GM12873 (cell line): ENCODE data around the gene SAG.

Experiments
- TF ChIP-seq, protein P1 (sequence below): IDR thresholded peaks from 2 replicates; pipeline ENCODE4 v1.5.1; 2012; ENCODE audit warnings: low read depth, mild to moderate bottlenecking, moderate library complexity, low read length, control low read depth; ENCODE audit not compliant: insufficient read depth; ENCODE audit errors: missing control alignments

SAG gene

DNA sequence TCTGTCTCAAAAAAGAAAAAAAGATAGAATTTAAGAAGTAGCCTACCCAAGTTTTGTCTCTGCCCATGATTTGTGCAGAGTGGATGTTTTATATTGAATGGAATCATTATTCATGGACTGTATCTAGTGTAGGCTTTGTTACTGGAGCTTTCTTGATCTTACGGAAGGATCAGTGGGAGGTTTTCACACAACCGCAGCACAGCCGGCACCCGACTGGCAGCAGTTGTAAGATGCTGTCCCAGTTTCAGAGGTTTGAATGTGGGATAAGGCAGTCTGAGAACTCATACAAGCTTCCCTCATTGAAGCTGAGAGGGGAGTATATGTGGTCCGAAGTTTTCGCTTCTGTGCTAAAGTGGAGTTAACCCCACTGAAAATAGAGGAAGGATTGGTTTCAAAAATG lies 19.7 kb upstream of the SAG start:
- TF ChIP-seq, protein P1, sequence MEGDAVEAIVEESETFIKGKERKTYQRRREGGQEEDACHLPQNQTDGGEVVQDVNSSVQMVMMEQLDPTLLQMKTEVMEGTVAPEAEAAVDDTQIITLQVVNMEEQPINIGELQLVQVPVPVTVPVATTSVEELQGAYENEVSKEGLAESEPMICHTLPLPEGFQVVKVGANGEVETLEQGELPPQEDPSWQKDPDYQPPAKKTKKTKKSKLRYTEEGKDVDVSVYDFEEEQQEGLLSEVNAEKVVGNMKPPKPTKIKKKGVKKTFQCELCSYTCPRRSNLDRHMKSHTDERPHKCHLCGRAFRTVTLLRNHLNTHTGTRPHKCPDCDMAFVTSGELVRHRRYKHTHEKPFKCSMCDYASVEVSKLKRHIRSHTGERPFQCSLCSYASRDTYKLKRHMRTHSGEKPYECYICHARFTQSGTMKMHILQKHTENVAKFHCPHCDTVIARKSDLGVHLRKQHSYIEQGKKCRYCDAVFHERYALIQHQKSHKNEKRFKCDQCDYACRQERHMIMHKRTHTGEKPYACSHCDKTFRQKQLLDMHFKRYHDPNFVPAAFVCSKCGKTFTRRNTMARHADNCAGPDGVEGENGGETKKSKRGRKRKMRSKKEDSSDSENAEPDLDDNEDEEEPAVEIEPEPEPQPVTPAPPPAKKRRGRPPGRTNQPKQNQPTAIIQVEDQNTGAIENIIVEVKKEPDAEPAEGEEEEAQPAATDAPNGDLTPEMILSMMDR: no peak

DNA sequence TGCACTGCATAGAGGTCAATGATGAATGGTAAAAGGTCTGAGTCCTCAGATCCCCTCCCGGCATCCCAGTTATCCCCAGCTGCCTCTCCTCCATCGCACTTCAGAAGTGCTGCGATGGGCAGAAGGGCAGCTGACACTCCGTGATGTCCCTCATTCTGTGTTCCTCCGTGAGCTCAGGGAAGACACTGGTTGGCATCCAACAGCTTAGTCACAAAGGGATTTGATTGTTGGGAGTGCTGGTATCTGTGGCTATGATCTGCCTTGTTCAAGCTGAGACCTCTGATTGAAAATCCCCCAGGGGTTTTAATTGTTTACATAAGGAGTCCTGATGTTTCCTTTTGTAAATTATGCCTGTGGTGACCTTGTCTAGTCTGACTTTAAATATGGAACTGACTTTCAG lies 19.0 kb upstream of the SAG start:
- TF ChIP-seq, protein P1: no peak

DNA sequence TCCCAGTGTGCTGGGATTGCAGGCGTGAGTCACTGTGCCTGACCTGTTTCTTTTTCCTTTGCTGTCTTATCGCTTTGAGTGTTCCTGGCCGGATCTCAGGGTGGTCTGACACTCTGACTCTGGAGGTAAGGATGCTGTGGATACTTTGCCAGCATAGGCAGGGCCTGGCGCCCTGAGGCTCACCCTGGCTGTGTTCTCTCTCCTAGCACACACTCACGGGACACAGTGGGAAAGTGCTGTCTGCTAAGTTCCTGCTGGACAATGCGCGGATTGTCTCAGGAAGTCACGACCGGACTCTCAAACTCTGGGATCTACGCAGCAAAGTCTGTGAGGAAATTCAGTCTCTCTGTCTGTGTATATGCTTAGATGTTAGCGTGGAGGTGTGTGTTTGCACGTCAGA lies 18.0 kb upstream of the SAG start:
- TF ChIP-seq, protein P1: no peak

DNA sequence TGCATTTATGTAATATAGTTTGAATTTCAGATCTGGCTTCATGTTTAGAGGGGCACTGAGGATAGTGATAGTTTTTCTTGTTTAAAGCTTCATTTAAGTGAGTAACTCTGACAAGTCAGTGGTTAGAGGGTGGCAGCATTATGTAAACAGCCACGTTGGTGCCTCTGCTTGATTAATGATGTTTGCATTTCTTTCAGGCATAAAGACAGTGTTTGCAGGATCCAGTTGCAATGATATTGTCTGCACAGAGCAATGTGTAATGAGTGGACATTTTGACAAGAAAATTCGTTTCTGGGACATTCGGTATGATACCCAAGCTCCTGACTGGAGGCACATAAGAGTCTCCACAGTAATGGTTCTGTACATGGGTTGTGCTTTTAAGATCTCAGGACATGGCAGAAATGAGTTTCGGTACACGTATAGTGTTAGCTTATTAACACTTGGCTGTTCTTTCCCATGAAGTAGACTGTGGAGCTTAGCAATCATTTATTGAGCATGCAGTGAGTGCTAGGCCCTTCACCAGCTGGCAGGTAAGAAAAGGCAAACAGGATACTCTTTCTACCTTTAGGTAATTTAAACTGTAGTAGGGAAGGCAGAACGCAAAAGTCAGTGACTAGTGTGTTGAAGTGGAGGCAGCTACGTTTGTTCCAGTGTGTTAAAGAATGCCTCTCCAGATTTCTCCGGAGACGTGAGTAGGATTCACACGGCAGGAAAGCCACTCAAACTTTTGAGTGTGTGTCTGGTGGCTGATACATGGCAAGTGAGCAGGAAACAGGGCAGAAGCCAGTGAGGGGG lies 17.4 kb upstream of the SAG start:
- TF ChIP-seq, protein P1: no peak

DNA sequence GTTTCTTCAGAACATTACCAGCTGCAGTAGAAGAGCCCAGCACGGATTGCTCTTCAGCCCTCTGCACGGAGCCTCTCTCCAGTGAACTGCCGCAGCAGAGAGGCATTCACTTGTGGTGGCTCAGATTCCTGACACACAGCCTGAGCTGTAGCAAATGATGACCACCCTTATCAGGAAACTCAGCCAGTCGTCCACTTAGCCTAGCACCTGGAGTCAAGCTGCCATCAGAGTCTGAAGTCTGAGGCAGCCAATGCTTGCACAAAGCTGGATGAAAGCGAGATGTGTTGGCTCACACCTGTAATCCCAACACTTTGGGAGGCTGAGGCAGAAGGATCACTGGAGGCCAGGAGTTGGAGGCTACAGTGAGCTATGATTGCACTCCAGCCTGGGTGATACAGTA lies 11.7 kb upstream of the SAG start:
- TF ChIP-seq, protein P1: no peak

DNA sequence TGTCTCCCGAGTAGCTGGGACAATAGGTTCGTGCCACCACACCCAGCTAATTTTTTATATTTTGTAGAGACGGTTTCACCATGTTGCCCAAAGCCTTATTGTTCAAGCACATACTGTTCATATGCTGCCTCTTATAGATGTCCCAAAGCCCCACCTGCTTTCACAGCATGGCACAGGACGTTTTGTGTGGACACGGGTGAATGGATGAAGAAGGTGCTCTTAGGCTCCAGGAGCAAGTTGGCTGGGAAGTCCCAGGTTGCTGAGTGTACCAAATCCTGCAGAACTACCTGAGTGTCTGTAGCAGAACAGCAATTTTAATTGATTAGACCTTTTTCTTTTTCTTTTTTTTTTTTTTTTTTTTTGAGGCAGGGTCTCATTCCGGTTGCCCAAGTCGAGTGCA lies 10.5 kb upstream of the SAG start:
- TF ChIP-seq, protein P1: no peak

DNA sequence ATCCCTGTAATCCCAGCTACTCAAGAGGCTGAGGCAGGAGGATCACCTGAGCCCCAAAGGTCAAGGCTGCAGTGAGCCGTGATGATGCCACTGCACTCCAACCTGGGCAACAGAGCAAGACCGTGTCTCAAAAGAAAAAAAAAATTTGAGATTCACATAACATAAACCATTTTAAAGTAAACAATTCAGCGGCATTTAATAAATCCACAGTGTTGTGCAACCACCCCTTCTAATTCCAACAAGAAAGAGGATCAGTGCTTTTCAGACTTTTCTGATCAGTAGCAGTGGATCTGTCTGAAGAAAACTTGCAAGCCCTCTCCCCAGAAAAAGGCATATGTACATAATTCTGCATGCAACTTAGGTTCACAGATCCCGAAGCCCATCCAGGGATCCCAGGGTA lies 7.2 kb upstream of the SAG start:
- TF ChIP-seq, protein P1: no peak
